NCI-H510A (cell line): Measurements from ENCODE around the gene TRAPPC8.
"Not testable (repeated sequence)": the region's sequence is repeated elsewhere in the genome, so short reads cannot be mapped to it uniquely, and the experiment has no call there.

Experiments used
- DNase-seq: peaks from one replicate; lab custom pipeline; 2025; lab: John Stamatoyannopoulos, UW

TRAPPC8 gene

GRCh38 chr18:31857526-31858106 lies 85.3 kb downstream of the TRAPPC8 start:
- DNase-seq: no peak

- no peak for DNase-seq
Measured at GRCh38 chr18:31850844-31851243, 92.1 kb downstream of the TRAPPC8 start.

GRCh38 chr18:31840499-31840898 lies 102.4 kb downstream of the TRAPPC8 start:
- DNase-seq: no peak

GRCh38 chr18:31837879-31838278 lies 105.0 kb downstream of the TRAPPC8 start:
- no peak for DNase-seq

- DNase-seq: no peak
Measured at GRCh38 chr18:31835528-31836133, 107.3 kb downstream of the TRAPPC8 start.

GRCh38 chr18:31831903-31832302 lies 111.0 kb downstream of the TRAPPC8 start:
- DNase-seq: no peak

- DNase-seq: no peak
Measured at GRCh38 chr18:31830686-31831085, 112.2 kb downstream of the TRAPPC8 start.

- no peak for DNase-seq
Measured at GRCh38 chr18:31828613-31829012, 114.3 kb downstream of the TRAPPC8 start.

GRCh38 chr18:31826673-31827325 lies 116.1 kb downstream of the TRAPPC8 start:
- not testable (repeated sequence) for DNase-seq

- no peak for DNase-seq
Measured at GRCh38 chr18:31825772-31826171, 117.2 kb downstream of the TRAPPC8 start.

- no peak for DNase-seq
Measured at GRCh38 chr18:31821545-31822171, 121.3 kb downstream of the TRAPPC8 start.

GRCh38 chr18:31819925-31820229 lies 123.1 kb downstream of the TRAPPC8 start:
- DNase-seq: no peak

- peak; percentile 26 for DNase-seq
Measured at GRCh38 chr18:31819106-31819924, 123.6 kb downstream of the TRAPPC8 start.

GRCh38 chr18:31814132-31814531 lies 128.8 kb downstream of the TRAPPC8 start:
- DNase-seq: no peak

- DNase-seq: not testable (repeated sequence)
Measured at GRCh38 chr18:31810336-31811130, 132.4 kb downstream of the TRAPPC8 start.

- DNase-seq: not testable (repeated sequence)
Measured at GRCh38 chr18:31809049-31809448, 133.9 kb downstream of the TRAPPC8 start.

GRCh38 chr18:31801078-31801477 lies 141.8 kb downstream of the TRAPPC8 start:
- DNase-seq: no peak

- DNase-seq: not testable (repeated sequence)
Measured at GRCh38 chr18:31799257-31799656, 143.7 kb downstream of the TRAPPC8 start.

GRCh38 chr18:31798399-31798798 lies 144.5 kb downstream of the TRAPPC8 start:
- no peak for DNase-seq

- DNase-seq: no peak
Measured at GRCh38 chr18:31795747-31796146, 147.2 kb downstream of the TRAPPC8 start.

GRCh38 chr18:31793531-31793930 lies 149.4 kb downstream of the TRAPPC8 start:
- no peak for DNase-seq

GRCh38 chr18:31792580-31792911 lies 150.4 kb downstream of the TRAPPC8 start:
- DNase-seq: no peak
